Hindlimb muscle (tissue), 1 donor: Measurements from ENCODE around the gene KLK12. TPM values are rescaled to one million over a fixed set of nuclear protein-coding genes. Genes with fewer than 3 reads are reported as not detected.
"Not testable (repeated sequence)": the region's sequence is repeated elsewhere in the genome, so short reads cannot be mapped to it uniquely, and the experiment has no call there.

Experiments
- DNase-seq: peaks from one replicate; pipeline ENCODE4 v3.0.0-alpha.2; 2013
- polyA plus RNA-seq: library from polyadenylated mRNA; unstranded; fragments of 120-200 nt; gene quantifications from one replicate; pipeline ENCODE4 v1.2.1, GENCODE V29; 2013; ENCODE audit not compliant: insufficient read length

The KLK12 gene
- polyA plus RNA-seq, 1 donor = not detected

DNA sequence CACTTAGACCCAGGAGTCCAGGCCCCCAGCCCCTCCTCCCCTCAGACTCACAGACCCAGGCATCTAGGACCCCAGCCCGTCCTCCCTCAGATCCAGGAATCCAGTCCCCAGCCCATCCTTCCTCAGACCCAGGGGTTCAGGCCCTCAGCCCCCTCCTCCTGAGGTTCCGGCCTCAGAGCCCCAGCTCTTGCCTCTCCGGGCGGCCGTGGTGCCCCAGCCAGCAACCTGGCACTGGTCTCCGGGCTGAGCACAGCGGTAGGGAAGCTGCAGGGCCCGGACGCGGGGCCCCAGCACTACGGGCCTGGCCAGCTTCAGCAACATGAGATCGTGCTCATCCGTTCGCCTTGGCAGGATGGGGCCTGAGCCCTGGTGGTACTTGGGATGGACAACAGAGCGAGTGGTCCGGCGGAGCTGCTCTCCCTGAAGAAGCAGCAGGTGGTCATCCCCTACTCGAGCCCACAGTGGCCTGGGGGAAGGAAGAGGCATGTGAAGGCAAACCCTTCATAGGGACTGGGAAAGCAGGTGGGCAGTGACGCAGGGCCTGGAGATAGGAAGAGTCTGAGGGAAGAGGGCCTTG, 19.0 kb downstream of the KLK12 start:
- no peak for DNase-seq

DNA sequence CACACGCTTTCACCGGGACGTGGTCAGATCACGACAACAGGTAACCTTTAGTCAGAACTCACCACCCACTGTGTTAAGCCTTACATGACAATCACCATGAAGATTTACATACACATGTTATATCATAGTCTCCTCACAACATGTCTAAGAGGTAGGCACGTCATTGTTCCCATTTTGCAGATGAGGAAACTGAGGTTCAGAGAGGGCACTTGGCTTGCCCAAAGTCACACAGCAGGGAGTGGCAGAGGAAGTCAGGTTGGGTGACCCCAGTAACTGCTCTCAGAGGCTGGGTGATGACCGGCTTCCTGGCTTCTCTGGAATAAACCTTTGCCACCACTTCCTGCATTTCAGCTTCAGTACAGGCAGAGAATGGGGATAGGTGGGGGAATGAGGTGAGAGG, 20.6 kb downstream of the KLK12 start:
- DNase-seq = no peak

DNA sequence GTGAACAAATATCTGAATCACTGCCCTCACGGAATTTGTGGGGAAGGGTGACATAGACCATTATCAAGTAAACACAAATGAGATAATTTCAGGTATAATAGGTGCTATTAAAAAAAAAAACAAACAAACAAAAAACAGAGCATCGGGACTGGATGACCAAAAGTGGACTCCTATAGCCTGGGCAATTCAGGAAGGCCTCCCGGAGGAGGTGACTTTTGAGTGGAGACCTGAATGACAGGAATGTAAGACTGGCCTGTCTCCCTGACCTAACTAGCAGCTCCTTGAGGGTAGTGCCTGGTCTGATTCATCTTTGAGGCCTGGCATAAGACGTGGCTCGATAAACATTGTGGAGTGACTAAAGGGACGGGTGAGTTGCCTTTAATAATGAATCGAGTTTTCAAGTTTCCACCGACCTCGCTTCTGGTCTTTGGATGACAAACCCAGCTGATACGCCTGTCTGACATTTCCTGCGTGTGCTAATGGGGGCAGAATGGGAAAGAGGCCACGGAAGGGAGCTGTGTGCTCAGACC, 22.1 kb downstream of the KLK12 start:
- no peak for DNase-seq

DNA sequence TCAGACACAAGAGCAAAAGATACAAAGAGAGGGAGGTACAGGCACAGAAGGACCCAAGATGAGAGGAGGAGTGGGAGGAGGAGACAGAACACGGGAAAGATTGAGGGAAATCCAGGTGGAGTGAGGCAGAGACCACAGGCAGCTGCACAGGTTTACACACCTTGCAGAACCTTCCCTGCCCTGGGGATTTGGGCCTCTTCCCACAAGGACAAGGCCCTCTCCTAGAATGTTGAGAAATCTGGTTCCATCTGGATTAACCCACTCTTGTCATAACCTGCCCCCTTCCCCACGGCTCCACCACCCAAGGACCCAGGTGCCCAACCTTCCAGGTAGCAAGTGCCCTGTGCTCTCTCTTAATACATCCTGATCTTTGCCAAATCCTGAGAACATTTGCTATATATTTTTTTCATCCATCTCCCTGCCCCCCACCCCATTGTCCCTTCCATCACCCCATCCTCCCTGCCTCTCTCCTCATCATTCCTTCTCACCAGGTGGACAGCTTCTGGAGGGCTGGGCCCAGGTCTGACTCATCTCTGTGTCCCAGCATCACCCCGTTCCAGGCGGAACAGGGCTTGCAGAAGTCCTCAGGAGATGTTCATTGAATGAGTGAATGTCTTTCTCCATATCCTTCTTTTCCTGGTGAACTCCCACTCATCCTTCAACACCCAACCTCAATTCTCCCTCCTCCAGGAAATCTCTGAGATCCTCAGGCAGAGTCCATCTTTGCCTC, 24.6 kb downstream of the KLK12 start:
- DNase-seq = no peak

DNA sequence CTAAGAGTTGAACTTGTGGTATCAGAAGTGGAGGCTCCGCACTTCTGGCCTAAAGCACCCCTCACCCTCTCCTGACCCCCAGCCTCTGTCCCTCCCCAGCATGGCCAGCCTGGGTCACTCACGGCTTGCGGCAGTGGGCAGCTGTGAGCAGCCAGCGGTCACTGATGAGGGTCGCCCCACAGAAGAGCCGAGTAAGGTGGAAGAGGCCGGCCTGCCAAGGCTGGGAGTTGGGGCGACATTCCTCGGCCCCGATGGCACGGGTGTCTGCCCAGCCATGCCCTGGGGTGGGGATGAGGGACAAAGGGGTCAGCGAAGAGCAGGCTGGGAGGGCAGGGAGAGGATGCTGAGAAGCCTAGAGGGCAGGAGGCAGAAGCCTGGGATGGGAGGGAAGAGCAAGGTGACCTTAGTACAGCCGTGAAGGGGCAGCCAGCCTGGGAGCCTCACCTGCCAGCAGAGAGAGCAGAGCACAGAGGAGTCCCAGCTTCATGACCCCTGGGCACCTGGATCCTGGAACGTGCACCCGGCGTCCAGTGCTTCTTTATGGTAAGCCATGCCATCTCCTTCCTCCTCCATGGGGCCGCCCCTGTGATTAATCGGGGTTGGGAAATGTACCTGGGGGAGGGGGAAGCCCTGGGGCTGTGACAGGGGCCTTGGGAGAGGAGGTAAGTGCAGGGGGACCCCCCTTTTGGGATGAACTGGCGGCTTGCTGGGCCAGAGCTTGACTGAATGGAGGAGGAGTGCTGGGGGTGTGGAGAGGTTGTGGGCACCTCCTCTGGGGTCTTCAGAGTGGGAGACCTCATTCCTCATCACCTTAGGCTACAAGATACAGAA, 25.5 kb downstream of the KLK12 start:
- DNase-seq = no peak

DNA sequence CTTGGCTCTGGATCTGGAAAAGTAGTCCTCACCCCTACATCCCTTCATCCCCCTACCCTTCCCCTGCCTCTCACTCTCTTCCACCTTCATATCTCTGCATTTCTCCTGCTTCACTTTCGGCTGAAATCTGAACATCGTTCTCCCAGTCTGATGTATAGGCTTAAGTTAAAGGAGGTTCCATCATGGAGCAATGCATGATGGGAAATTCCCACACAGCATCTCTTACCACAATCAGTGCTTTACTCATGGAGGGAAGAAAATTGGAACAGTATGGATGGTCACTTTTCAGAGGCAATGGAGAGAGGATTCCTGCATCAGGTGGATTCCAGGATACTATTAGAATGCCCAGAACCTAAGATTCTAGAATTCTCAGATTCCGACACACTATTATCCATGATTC, 27.3 kb downstream of the KLK12 start:
- no peak for DNase-seq

DNA sequence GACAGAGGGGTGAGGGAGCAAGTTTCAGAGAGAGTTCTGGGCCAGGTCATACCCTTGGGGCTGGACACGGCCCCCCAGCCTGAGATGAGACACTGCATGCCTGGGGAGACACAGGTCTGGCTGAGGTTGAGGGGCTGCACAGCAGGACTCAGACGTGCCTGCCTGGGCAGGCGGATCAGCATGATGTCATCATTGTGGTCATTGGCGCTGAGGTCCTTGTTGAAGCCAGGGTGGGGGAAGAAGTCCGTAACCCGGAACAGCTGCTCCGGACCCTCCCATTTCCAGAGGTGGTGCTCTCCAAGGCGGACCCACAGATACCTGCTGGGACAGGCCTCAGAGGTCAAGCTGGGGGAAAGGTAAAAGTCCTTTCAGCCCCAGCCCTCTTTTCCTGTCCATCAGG, 28.4 kb downstream of the KLK12 start:
- DNase-seq = no peak

DNA sequence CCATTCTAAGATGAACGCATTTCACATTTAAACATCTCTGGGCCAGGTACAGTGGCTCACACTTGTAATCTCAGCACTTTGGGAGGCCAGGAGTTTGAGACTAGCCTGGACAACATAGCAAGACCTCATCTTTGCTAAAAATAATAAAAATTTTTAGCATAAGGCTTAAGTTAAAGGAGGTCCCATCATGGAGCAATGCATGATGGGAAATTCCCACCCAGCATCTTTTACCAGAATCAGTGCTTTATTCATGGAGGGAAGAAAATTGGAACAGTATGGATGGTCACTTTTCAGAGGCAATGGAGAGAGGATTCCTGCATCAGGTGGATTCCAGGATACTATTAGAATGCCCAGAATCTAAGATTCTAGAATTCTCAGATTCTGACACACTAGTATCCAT, 29.6 kb downstream of the KLK12 start:
- DNase-seq = no peak

DNA sequence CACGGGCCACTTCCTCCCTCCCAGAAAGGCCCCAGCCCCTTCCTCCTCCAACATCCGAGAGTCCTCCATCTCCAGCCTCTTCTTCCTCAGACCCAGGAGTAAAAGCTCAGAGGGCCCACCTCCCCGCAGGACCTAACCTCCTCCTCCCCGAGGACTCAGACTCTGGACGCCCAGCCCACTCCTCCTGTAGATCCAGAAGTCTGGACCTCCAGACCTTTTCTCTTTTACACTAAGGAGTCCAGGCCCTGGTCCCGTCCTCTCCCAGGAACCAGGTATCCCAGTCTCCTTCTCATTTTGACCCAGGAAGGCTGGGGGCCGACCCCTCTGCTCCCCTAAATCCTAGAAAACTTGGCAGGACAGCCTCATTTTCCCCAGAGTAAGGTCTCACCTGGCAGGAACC, 31.5 kb downstream of the KLK12 start:
- DNase-seq = no peak

DNA sequence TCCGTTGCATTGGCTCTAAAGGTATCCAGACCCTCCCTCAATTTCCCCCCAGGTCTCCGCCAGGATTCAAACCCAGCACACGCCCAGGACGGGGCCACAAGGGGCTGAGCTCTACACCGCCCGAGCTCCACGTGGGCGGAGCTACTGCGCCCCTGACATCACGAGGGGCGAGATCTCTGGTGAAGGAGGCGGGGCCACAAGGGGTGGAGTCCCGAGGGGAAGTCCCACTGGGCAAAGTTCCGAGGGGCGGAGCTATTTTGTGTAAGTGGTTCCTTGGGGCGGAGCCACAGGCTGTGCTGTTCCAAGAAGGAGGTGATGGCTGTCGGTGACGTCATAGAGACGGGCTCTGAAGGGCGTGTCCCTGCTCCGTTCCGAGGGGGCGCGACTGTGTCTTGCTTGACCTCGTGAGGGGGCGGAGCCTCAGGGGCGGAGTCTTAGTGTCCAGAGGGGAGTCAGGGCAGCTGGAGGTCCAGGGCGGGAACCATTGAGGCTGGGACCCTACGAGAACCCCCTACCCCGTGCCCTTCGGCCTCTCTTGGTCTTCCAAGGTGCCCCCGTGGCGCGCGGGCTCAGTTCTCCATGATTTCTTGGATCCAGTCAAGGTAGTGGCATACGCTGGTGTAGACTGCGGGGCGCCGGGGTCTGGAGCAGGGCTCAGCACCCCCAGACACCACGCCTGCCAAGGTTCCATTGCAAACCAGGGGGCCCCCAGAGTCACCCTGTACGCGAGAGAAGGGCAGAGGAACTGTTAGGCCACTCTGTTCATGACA, 32.1 kb downstream of the KLK12 start:
- no peak for DNase-seq

DNA sequence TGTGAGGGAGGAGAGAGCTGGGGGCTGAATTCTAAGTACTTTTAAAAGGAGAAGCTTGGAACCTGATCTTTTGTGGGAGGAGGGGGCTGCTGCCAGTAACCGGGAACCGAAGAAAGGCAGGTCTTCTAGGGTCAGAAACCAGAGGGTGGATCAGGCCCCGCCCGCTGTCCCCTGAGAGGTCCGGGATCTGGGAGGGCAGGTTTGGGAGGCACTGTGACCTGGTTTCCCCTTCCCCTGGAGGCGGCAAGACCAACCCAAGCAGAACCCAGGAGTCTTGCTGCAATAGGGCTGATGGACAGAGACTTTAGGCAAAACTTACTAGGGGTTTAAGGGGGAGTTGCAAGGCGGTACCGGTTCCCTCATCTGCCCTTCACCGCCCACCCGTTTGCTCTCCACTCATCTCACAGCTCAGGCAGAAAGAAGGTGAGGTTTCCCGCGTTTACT, 32.7 kb downstream of the KLK12 start:
- DNase-seq = no peak

DNA sequence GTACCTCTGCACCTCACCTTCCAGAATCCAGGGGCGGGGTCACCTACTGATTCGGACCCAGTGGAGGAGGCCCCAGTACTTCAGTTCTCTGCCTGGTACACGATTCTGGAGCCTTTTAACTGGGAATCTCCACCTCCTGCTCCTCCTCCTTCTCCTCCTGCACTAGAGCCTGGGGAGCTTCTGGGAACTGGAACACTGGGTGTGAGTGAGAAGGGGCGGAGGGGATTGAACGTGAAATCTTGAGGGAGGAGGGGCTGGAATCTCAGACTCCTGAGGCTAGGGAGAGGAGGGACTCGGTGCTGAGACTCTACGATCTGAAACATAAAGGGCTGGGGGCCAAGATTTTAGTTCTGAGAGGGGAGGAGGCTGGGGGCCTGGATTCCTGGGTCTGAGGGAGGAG, 33.3 kb downstream of the KLK12 start, which contains the start of gene KLK8:
KLK8 (minus strand) TSS at position 90 of the 400 bp plus-strand sequence. CDS start 437 bp downstream, outside the sequence.
- DNase-seq = no peak

DNA sequence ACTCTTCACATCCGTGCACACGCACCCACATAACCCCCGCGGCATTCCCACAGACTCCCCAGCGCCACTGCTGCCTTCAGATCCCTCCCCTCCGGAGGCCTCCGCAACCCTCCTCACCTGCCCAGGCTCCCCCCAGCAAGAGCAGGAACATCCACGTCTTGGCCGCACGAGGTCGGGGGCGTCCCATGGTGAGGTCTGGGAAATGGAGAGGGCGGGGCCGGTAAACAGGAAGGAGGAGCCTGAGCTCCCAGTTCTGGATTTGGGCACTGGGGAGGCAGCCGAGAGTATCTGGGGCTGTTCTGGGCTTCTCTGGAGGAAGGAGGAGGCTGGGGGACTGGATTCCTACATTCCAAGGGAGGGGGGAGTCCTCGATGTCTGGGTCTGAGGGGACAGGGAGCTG, 33.8 kb downstream of the KLK12 start:
- no peak for DNase-seq

DNA sequence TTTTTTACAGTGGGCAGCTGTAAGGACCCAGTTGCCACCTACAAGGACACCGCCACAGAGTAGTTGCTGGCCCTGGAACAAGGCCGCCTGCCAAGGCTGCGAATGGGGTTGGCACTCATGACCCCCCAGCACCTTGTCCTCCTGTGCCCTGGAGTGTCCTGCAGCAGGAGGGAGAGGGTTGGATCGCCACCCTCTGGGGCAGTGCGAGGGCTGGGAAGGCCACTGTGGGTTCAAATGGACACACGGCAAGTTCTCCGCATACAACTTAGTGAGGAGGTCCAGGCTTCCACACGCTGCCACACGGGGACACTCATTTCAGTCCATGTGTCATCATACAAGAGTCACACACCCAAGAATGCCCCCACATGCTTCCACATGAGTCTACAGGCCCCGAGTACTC, 34.4 kb downstream of the KLK12 start:
- no peak for DNase-seq

DNA sequence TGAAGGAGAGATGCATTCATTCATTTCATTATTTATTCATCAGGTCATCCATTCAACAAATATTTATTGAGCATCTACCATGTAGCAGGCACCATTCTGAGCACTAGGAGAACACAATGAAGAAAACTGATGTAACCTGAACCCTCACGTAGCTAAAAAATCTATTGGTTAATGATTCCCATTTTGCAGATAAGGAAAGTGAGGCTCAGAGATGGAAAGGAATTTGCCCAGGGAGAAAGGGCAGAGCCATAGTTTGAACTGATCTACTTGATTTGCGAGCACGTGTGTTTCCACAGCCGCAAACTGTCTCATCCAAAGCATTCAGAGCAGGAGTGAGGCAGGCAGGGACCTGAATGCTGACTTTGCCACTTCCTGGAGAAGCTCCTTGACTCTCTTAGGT, 36.1 kb downstream of the KLK12 start:
- no peak for DNase-seq

DNA sequence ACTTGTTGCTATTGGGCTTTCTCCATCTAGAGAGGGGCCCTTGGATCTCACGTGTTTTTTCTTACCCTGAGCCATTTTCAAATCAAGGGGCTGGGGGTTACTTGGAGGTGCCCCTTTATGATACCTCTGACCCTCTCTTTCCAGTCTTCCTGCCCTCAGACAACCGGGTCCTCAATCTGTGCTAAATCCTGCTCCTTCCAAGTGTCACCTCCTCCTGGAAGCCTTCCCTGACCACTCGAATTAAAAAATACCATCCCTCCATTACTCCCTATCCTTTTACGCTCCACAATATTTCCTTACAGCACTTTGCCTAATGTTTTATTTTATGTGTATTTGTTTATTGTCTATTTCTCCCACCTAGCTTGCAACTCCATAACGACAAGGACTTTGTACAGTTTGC, 36.7 kb downstream of the KLK12 start:
- no peak for DNase-seq

DNA sequence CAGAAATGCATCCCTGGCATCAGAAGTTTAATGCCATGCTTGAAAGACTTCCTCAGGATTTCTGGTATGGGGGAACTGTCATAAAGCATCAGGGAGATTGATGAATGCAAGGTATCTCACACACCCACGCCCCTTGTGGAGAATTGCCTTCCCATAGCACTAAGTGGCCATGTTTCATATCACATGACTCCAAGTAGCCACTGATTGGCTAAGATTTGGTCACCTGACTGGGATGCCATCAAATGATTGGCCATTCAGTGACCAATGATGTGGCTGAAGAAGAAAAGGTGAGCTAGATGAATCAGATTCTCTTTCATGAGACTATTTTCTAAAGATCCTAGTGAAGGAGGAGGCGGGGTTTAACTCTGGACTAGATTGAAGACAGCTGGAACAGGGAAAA, 40.7 kb downstream of the KLK12 start:
- no peak for DNase-seq

DNA sequence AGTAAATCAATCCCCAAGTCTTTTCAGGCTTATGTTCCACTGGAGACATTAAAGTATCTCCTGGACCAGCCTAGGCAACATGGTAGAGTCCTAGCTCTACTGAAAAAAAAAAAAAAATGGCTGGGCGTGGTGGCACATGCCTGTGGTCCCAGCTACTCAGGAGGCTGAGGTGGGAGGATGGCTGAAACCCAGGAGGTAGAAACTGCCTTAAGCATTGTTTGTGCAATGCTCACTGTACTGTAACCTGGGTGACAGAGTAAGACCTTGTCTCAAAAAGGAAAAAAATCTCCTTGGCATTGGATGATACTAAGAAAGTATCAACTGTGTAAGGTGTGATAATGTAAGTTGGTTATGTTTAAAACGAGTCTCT, 42.2 kb downstream of the KLK12 start:
- DNase-seq = no peak

DNA sequence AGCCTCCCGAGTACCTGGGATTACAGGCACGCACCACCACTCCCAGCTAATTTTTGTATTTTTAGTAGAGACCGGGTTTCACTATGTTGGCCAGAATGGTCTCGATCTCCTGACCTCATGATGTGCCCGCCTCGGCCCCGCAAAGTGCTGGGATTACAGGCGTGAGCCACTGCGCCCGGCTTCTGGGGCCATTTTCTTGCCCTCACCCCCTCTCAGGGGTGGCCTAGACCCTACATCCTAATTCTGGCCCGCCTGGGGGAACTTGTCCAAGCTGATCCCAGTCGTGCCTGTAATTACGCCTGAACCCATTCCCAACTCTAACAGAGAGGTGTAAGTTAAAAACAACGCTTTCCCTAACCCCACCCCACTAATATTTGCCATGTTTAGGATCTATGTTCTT, 50.4 kb downstream of the KLK12 start:
- not testable (repeated sequence) for DNase-seq

DNA sequence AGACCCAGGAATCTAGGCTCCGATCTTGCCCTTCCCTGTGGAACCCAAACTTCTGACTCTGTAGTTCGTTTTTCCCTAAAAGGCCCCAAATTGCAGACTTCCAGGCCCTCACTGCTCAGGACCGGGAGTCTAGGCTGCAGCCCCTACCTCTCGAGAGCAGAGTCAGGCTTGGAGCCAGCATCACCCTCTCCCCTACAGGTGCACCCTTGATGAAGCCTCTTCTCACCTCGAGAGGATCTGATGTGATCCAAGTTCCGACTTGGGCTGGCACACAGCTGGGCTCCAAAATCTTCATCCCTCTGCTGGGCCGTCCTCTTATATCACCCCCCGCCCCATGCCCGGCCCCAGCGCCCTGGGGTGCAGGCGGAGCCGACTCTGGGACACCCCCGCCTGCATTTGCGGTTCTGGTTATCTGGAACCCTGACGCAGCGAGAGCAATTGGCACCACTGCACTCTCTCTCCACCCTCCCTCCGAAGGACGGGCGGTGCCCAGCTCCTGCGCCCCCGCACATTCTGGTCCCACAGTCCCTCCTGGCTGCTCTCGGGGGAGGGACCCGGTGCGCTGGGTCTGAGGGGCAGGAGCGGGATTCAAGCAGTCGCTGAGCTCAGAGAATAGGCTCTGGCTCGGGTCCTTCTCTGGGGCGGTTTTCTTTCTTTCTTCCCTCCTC, 51.0 kb downstream of the KLK12 start, which contains the start of gene KLK7:
KLK7 (minus strand) TSS at position 293 of the 668 bp plus-strand sequence. CDS start 1,518 bp downstream, outside the sequence.
- no peak for DNase-seq

DNA sequence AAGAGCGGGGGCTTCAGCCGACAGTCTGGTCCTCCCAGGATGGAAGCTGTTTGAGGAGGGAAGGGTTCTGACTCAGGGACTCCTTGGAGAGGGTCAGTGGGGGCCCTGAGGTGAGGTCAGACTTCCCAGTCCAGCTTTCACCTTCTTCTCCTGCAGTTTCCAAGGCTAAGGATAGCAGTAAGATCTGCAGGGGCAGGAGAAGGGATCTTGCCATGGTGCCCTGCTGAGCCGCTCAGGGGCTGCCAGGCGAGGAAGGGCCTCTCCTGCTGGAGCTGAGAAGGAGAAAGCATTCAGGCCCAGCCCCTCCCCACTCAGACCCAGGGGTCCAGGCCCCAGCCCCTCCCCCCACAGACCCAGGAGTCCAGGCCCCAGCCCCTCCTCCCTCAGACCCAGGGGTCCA, 52.6 kb downstream of the KLK12 start:
- DNase-seq = no peak

DNA sequence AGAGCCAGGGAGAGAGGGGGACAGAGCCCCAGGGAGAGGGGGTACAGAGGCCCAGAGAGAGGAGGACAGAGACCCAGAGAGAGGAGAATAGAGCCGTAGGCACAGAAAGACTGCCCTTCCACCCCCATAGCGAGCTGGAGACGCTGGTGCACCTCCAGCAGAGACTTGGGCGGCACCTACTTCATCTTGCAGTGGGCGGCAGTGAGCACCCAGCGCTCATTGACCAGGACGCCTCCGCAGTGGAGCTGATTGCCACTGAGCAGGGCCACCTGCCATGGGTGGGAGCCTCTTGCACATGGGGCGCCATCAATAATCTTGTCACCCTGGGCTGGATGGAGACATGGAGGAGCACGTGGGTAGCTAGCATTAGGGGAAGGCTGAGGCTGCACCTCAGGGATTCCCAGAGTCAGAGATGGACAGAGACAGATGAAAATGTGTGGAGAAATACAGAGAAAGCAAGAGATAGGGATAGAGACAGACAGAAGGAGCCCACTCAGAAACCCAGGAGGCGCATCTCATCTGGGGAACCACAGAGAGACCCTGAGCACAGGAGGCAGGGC, 53.1 kb downstream of the KLK12 start:
- DNase-seq = no peak
